ENCODE measurements around the gene RAD51B.
"Not testable (repeated sequence)": the region's sequence is repeated elsewhere in the genome, so short reads cannot be mapped to it uniquely, and the experiment has no call there.

RAD51B gene

DNA sequence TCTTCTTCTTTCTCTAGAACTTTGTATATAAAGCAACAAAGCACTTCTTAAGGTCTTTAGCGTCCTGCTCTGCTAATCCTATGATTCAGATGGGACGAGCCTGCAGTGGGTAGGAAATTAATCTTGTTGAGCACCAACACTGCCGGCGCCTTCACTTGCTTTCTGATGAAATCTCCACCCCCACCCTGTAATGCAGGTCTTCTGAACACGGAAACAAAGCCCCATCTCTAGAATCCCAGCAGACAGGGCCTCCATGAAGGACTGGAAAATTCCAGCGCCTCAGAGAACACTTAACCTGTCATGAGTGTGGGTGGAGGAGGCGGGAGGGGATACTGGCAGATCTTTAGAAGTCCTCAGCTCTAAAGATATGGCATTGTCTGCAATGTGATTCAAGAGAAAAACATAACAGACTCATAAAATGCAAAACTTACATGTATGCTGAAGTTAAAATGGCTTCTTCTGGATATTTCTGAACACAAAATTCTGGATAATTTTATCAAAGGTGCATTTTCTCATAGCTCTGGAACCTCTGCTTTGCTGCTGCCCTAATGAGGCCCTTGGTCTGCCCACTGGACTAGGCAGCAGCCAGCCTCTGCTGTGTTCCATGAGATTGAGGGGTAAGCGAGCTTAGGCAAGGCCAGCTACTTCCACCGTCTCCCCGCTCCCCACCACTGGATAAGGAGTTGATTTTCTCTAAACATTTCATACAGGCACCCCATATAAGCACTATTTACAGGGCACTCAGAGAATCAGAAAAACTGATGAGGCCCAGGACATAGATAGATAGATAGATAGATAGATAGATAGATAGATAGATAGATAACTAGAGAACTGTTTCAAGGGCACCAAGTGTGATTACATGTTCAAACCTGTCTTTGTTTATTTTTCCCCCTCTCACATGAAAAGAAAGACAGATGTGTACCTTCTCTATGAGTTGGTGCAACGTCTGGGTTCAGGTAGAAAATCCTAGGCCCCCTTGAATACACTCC, 930.2 kb downstream of the RAD51B start:
- DNase-seq = no peak

DNA sequence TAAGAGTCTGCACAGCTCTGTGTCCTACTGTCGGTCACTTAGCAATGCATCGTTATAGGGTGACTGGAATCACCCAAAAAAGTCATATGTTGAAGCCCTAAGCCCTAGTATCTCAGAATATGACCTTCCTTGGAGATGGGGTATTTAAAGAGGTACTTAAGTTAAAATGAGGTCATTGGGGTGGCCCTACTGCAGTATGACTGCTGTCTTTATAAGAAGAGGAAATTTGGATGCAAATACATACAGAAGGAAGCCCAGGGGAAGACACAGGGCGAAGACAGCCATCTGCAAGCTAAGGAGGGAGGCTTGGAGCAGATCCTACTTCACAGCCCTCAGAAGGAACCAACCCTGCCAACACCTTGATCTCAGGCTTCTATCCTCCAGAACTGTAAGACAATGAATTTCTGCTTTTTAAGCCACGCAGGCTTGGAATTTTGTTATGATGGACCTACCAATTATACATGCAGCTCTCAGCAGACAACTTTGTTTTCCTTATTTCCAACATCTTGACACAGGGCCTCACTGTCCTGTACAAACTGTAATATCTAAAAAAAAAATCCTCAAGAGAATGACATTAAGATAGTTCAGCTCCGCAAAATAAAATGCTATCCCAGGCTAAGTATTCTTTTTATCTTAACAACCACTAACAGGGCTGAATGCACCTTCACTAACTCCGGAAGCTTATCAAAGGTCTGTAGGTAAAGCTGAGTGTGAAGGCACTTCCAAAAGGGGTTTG, 932.9 kb downstream of the RAD51B start:
- DNase-seq = no peak

DNA sequence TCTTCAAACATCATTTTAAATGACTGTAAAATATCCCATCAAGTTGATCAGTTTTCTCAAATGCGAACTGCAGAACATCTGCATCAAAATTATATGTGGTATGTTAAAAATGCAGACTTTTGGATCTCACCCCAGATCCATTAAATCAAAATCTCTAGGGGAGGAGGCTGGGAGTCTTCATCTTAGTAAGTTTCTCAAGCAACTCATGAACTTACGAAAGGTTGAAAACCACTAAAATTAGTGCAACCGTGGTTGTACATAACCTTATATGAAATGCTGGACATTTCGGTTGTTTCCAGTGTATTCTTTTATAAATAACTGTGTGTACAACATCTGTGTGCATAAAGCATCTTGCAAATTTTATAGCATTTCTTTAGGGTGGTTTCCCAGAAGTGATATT, 934.1 kb downstream of the RAD51B start:
- no peak for DNase-seq

DNA sequence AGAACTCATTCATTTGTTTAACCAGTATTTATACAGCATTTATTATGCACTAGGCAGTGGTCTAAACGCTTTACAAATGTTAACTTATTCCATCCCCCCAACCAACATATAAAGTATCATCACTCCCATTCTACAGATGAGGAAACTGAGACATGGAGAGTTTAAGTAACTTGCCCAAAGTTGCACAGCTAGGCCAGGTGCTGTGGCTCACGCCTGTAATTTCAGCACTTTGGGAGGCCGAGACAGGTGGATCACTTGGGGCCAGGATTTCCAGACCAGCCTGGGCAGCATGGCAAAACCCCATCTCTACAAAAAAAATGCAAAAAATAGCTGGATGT, 935.4 kb downstream of the RAD51B start:
- DNase-seq = no peak

DNA sequence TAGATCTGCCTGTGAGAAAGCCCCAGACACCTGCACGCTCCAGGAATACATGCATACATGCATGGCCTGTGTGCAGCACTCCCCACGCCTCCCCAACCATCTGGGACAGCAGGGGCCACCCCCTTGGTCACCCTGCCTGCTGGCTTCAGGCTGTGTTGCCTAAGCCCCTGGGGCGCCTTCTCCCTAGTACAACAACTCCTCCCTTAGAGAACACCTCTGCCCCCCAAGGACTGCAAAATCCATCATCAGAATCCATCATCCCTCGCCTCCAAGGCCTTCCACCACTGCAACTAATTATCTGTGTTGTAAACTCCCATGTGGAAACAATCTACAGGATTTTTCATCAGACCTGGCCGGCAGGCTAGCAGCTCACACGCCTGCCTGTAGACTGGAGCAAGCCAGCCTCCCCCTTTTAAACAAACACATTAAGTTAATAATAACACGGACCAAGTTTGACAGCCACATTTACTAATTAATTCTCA, 936.5 kb downstream of the RAD51B start:
- no peak for DNase-seq

DNA sequence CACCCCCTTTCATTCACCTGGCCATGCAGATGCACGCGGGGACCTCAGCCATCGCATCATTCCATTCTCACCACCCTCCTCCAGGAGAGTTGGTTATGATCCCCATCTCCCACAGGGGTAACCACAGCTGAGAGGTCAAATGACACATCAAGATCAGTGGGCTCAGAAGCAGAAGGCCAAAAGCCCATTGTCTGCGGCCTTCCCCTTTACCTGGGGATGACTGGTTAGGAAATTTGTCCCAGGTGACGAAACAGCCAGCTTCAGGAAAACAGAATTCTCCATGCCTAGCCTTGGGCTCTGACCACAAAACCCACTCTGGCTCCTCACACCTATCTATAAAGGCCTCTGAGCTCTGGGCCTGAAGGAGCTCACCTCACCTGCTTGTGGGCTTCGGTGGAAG, 937.2 kb downstream of the RAD51B start:
- no peak for DNase-seq

DNA sequence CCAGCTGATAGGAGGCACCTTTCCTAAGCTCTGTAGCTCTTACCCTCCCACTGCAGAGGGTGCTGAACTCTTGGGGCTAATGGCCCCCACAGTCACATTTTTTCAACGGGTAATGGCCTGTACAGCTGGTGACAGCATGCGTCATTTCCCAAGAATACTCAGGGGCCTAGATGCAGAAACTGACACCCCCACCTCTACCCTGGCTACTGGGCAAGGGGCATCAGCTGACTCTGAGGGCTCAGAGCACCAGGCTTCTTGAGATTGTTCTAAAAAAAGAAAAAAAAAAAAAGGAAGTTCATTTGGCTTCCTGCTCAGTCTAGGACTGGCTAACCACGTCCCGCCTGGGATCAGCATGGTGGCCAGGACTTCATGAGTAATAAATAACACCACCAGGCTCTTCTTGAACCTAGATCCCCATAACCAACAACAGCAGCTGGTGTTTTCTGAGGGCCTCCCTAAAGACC, 938.1 kb downstream of the RAD51B start:
- DNase-seq = no peak

DNA sequence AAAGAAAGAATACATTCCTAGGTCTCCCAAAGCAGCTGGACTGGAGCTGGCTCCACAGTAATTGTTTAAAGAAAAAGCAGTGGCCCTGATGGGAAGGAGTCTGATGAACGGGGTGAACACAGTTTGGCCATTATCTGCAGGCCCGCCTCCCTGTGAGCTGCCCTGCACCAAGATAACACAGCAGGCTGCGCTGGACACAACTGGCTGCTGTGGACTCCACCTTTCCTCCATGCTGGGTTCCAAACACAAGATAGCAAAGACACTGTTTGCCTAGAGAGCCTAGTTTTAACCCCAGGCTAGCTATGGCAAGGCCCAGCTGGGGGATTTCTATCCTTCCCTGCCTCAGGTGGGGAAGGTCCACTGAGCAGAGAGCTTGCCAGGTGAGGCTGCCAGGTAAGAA, 938.7 kb downstream of the RAD51B start:
- DNase-seq = no peak

DNA sequence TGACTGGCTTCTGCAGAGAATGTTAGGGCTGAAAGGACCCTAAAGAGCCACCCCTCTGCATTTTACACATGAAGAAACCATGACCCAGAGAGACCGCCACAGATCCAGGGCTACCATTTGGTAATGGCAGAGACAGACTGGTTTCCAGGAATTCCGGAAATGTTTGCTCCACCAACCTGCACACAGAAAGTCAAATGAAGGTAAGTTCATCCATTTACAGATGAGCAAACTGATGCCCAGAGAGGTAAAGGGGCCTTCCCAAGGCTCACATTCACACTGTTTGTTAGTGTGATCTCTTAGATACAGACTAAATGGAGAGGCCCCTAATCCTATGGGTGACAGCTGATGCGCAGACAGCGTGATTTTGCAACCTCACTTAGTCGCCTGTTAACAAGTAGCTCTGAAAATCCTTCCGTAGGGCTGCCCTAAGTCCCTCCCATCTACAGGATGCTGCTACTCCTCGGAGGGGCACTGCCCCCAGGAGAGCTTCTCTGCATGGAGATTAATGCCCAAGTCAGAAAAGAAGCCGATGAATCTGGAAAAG, 939.5 kb downstream of the RAD51B start:
- no peak for DNase-seq

DNA sequence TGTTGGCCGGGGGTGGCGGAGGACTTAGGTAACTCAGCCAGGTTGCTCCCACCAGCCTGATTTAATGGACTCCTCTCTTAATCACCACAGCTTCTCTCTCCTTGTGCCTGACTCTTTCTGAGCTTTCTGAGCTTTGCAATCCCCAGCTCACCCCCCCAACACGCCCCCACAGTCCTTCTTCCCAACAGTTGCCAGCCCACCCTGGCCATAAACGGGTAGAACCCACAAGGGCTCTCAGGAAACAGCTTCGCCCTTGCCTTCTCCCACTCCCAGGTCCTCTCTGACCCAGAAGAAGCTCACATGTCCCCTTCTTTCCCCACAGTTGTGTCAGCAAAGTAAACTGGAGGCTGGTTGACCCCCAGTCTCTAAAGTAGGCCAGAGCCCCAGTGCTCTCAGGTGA, 940.4 kb downstream of the RAD51B start:
- DNase-seq = no peak

DNA sequence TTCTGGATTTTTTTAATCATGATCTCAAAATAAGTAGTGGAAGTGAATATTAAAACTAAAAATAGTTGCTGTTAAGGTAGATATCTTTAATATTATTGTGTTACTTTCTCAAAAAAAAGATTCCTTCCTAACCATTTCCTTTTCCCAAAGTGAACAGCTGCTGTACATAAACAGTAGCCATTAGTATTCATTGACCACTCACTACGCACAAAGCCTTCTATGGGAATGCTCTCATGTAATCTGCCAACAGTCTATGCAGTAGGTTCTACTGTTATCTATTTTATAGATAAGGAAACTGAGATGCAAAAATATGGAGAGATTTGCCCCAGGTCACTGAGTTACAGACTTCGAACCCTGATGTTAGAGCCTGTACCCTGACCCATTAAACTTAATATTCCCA, 941.2 kb downstream of the RAD51B start:
- no peak for DNase-seq

DNA sequence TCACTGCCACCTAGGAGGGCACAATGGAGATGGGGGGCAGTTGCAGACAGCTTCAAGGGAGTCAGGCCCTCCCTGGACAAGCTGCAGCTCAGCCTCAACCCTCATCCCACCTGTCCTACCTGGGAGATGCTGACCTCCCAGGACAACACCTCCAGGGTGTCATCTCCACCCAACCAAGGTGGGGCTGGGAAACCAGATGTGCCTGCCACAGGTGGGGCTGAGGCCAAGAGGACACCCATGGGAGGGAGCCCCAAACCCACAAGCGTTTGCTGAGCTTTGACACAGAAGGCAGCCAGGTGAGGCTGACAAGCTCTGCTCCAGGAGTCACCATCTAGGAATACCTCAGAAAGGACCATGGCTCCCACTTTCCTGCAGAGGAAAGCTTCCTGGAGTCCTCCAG, 941.8 kb downstream of the RAD51B start:
- DNase-seq = no peak

DNA sequence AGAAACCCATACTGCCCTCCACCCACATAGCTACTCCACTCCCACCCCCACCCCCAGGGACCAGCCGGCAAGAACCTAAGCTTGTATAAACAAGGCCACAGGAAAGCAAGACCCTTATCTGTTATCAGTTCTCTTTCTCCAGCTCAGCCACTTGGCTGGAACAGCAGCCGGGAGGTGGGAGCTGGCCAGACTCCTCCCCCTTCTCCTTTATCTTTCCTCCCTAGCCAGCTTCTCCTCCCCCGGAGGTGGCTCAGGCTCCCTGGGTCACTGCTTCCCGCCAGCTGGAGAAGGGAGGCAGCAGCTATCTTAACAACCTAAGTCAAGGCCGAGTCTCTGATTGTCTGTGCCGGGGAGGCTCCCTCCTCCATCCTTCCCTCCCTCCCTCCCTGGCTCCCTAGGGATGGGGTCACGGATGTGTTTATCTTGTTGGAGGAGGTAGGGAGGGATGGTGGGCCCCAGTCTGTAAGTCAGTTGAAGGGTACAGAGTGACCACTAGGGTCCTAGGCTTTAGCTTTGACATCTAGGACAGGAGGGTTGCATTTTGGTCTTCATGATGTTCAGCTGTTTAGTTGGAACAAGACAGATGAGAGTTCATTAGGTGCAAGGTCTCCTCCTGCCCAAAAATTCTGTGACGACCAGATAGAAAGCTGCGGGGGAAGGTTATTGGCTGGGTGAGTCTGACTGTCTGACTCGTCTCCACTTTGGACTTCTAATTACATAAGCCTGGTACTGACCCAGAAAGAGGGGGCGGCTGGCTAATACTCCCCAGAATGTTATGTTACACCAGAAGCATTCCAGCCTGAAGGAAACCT, 943.6 kb downstream of the RAD51B start:
- no peak for DNase-seq

DNA sequence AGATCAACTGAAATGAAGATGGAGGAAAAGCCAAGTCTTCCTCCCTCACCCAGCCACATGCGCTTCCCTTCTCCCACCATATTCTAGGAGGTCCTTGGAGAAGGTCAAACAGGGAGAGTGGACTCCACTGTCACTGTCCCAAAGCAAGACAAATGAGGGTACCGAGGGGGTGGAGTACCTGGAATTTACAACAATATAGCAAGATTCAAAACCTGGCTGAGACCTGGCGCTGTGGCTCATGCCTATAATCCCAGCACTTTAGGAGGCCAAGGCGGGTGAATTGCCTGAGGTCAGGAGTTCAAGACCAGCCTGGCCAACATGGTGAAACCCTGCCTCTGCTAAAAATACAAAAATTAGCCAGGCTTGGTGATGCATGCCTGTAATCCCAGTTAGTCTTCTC, 944.3 kb downstream of the RAD51B start:
- not testable (repeated sequence) for DNase-seq

DNA sequence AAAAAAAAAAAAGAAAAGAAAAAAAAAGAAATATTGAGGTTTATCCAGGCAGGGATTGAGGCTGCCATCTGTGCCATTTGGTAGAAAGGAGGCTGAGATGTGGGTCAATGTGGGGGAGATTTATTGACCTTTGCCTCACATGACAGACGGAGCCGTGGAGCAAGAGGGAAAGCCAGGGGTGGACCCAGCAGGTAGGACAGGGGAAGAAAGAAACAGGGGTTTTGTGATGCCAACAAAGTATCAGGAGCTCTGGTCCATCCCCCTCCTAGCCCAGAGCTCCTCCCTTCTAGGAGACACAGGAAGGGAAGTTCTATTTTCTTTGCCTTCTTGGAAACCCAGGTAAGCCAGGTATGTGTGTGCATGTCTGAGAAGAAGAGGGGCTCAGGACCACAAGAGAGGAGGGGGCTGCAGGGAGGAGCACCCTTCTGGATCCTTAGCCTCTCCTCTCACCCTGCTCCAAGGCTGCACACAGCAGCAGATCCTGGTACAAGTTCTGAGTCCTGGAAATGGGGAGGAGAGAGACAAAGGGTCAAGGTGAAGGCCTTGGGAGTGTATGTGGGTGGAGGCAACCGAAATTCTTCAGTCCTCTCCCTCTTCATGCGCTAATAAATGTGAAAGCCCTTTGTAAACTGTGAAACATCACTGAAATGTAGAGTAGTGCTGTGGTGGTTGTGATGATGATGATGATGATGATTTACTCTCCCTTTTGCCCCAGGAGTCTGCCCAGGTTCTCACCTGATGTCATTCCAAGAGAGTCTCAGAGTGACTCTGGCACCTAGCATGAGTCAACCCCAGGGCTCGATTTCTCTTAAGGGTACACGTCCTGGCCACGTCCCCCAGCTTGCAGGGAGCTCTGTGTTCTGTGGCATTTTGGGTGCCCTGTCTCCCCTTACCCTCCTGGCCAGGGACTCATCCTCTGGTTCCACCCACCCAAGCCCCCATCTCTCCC, 947.0 kb downstream of the RAD51B start:
- no peak for DNase-seq

DNA sequence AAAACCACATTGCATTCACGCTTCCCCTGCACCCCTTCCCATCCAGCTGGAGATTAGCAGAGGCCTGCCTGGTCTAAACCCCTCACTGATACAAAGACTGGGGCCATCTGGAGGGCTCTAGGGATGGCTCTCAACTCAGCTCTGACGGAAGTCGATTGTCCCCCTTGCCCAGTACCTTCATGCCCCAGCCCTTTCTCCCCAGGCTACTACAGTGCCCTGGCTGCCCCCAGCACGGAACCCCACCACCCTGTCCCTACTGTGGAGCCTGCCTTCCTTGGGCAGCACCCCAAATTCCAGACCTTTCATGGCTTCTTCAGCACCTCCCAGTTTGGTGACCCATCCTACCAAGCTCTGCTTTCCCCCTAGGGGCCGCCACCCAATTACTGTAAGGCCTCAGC, 947.7 kb downstream of the RAD51B start:
- no peak for DNase-seq

DNA sequence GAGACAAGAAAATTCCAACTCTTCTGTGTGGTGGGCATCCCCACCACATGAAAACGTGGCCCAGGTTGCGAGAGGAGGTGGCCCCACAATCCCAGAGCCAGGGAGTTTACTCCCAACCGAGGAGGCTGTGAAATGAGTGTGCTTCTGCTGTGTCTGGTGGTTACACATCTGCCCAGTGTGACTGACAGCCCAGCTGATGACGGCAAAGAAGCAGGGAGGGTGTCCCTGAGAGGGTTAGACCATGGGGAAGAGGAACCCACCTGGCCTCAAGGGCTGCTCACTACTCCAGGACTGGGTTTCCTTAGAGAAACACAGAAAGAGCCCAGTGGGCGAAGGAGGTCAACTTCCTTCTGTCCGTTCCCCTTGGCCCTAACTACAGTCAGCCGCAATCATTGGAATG, 948.7 kb downstream of the RAD51B start:
- no peak for DNase-seq

DNA sequence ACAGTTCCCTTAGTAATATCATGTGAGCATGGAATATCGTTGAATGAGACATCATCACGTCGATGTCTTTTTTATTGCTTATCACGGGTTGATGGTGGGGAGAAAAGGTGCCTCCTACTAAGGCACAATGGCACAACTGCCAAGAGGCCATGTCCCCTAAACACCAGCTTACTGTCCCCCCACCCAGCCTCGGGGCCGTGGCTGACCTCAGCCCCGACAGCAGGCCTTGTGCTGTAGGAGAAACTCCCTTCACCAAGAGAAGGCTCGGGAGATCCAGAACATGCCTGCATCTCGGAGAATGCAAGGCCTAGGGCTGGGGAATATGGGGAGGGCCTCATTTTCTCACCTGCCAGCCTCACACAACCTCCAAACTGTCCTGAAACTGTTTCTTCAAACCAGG, 950.5 kb downstream of the RAD51B start:
- DNase-seq = no peak

DNA sequence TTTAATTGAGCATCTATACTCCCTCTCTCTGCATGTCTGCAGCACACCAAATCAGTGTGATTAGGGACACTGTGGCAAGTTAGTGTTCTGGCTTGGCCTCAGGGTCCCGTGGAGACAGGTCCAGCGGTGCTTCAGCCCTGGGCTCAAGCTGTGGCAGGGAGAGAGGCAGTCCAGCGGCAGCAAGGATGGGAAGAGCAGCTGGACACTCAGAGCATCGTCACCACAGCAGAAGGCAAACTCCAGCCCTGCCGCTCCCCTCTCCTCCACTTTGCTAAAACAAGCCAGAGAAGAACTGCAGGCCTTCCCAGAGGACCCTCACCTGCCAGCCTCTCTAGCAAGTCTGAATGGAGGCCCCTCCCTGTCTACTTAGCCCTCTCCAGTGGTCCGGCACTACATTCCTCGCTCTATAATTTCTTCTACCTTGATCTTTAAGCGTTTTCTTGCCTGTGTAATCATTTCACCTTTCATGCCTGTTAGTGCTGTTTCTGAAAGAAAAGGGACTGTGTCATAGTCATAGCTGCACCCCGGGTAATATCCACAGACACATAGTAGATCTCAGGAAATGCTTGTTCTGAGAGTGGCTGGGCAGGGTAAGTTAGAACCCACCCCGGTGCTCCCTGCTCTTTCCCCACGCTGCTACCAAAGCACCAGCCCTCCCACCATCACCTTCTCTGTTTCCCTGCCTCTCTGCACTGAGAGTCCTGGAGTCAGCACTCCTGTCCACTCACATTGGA, 951.1 kb downstream of the RAD51B start:
- DNase-seq = no peak

DNA sequence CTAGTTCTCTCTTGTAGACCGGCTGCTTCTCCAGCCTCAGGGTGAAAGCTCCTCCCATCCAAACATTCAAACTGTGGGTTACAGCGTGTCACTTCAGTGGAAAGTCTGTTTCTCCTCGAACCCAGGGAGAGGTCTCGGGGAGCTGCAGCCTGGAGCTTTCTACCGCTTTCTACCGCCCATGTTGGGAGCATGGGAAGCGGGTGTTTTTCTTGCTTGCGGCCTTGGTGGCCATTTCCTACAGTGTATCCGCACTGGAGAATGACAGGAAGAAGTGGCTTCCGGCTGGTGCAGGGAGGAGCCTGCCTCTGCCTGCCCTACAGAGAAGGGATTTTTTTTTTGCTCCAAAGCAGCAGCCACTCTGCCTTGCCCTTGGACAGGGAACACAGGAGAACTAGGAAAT, 952.1 kb downstream of the RAD51B start:
- no peak for DNase-seq

Data from stimulated activated CD4-positive, alpha-beta T cell treated with anti-CD3 and anti-CD28 coated beads, Interleukin-4, amount 100 ng/mL, for 1 hour (primary cell).